Thyroid gland (tissue), 4 donors: ENCODE results near the gene LYPD3. TPM values are rescaled to one million over a fixed set of nuclear protein-coding genes. Genes with fewer than 3 reads are reported as not detected.
"Not testable (repeated sequence)": the region's sequence is repeated elsewhere in the genome, so short reads cannot be mapped to it uniquely, and the experiment has no call there.

Experiments
- DNase-seq, 2 donors: peaks; one replicate each; pipeline ENCODE4 v3.0.0-alpha.2; 2019
- H3K27ac ChIP-seq, 3 donors: fragments of 200-600 bp; sonication (generic); 1 replicate in 2 of 3; 2 replicates in 1 of 3; pipeline ENCODE4 v1.5.1; 2016 to 2019; ENCODE audit warnings: mild to moderate bottlenecking in 1 of 3, moderate library complexity in 1 of 3
- H3K27me3 ChIP-seq: fragments of 200-600 bp; sonication (generic); one replicate; pipeline ENCODE4 v1.5.1; 2019
- H3K36me3 ChIP-seq, 2 donors: fragments of 200-600 bp; sonication (generic); one replicate each; pipeline ENCODE4 v1.5.1; 2016 to 2019
- H3K4me1 ChIP-seq, 2 donors: fragments of 200-600 bp; sonication (generic); one replicate each; pipeline ENCODE4 v1.5.1; 2017 to 2019
- H3K4me3 ChIP-seq, 3 donors: fragments of 200-600 bp; sonication (generic); replicated peaks in 1 of 3; 1 replicate in 2 of 3; 2 replicates in 1 of 3; pipeline ENCODE4 v1.5.1; 2016; ENCODE audit warnings: mild to moderate bottlenecking in 1 of 3
- H3K9me3 ChIP-seq: fragments of 200-600 bp; sonication (generic); one replicate; pipeline ENCODE4 v1.5.1; 2017
- CTCF ChIP-seq, 6 experiments: fragments of 200-600 bp in 3 of 6; fragments of 450-650 bp in 3 of 6; sonication (generic) in 3 of 6; IDR thresholded peaks; one replicate each; pipeline ENCODE4 v1.5.1; 2016 to 2019; ENCODE audit warnings: antibody characterized with exemption in 6 of 6, mild to moderate bottlenecking in 2 of 6, inconsistent platforms in 1 of 6, moderate library complexity in 1 of 6
- POLR2A ChIP-seq, 2 donors: fragments of 450-650 bp; IDR thresholded peaks; one replicate each; pipeline ENCODE4 v1.6.1; 2017; ENCODE audit warnings: antibody characterized with exemption in 2 of 2, mild to moderate bottlenecking in 2 of 2, moderate library complexity in 1 of 2
- WGBS, 2 donors: methylation state at CpG; one replicate each; pipeline ENCODE4 v1.1.5; 2017; 5-methylcytosine and 5-hydroxymethylcytosine counted together
- intact Hi-C: fragments of 100-400 bp; cut with DNase I; formaldehyde crosslinking; loops from one replicate; pipeline ENCODE4 v1.15.1; 2023
- total RNA-seq, 4 donors: library from RNA; depleted of rRNA; stranded (reverse); fragments of >200 nt; gene quantifications; one replicate each; pipeline ENCODE4 v1.2.3, GENCODE V29; 2016

The LYPD3 gene
- total RNA-seq, 4 donors from 2014 or later: 0.78 TPM; not detected in 3

- TF ChIP-seq POLR2A (IDR thresholded peaks at IDR 0.05) (no peak), CTCF (IDR thresholded peaks at IDR 0.05) (no peak)
- Histone ChIP-seq H3K4me1 (no peaks in the 10 kb centered on the region), H3K27me3 (no peaks in the 10 kb centered on the region), H3K9me3 (no peaks in the 10 kb centered on the region), H3K4me3 (no peak overlapping the region), H3K27ac (no peak overlapping the region), H3K36me3 (no peaks in the 10 kb centered on the region)
- DNase-seq: no peak
- WGBS, 2 donors: 92 to 93% methylated on average over 2 of the region's 2 CpGs
- intact Hi-C loops: loop anchor here (10.0 kb wide), 1 partner anchor 209 kb away; no protein-coding TSS in a partner anchor
Measured at GRCh38 chr19:43445426-43445825, 20.0 kb downstream of the LYPD3 start.

GRCh38 chr19:43444531-43445287 lies 20.7 kb downstream of the LYPD3 start:
- Histone ChIP-seq H3K4me3 (no peak overlapping the region), H3K9me3 (no peaks in the 10 kb centered on the region), H3K36me3 (no peaks in the 10 kb centered on the region), H3K27ac (no peak overlapping the region), H3K4me1 (no peaks in the 10 kb centered on the region), H3K27me3 (no peaks in the 10 kb centered on the region)
- 79 to 85% methylated on average over 15 of the region's 15 CpGs for whole genome bisulfite sequencing, 2 donors
- TF ChIP-seq POLR2A (IDR thresholded peaks at IDR 0.05) (no peak), CTCF (IDR thresholded peaks at IDR 0.05) (no peak)
- intact Hi-C loops: loop anchor here (10.0 kb wide), 1 partner anchor 210 kb away; no protein-coding TSS in a partner anchor
- DNase-seq: no peak

- H3K27ac ChIP-seq, H3K27me3 ChIP-seq, H3K9me3 ChIP-seq, H3K4me1 ChIP-seq, H3K4me3 ChIP-seq, H3K36me3 ChIP-seq, DNase-seq: not testable (repeated sequence)
- 81 to 89% methylated on average over 9 of the region's 9 CpGs for WGBS, 2 donors
- intact Hi-C loops: loop anchor here (10.0 kb wide), 1 partner anchor 211 kb away; no protein-coding TSS in a partner anchor
Measured at GRCh38 chr19:43444091-43444490, 21.3 kb downstream of the LYPD3 start.

GRCh38 chr19:43441716-43442115 lies 23.7 kb downstream of the LYPD3 start:
- H3K9me3 ChIP-seq: no peaks in the 10 kb centered on the region
- no peaks in the 10 kb centered on the region for H3K27me3 ChIP-seq
- DNase-seq: no peak
- 43 to 69% methylated on average over 3 of the region's 3 CpGs for WGBS, 2 donors
- peaks cover 0 to 5% of the 10 kb centered on the region in 2 donors for H3K4me1 ChIP-seq
- no peak overlapping the region for H3K27ac ChIP-seq
- TF ChIP-seq CTCF (IDR thresholded peaks at IDR 0.05) (no peak), POLR2A (IDR thresholded peaks at IDR 0.05) (no peak)
- no peaks in the 10 kb centered on the region for H3K36me3 ChIP-seq
- H3K4me3 ChIP-seq: no peak overlapping the region
- intact Hi-C loops: loop anchor here (10.0 kb wide), 1 partner anchor 213 kb away; no protein-coding TSS in a partner anchor

- no peaks in the 10 kb centered on the region for H3K27me3 ChIP-seq
- TF ChIP-seq CTCF (IDR thresholded peaks at IDR 0.05) (no peak), POLR2A (IDR thresholded peaks at IDR 0.05) (no peak)
- H3K4me3 ChIP-seq: no peak overlapping the region
- no peaks in the 10 kb centered on the region for H3K36me3 ChIP-seq
- H3K9me3 ChIP-seq: no peaks in the 10 kb centered on the region
- H3K4me1 ChIP-seq: peaks cover 0 to 5% of the 10 kb centered on the region in 2 donors
- H3K27ac ChIP-seq: no peak overlapping the region
- no peak for DNase-seq
- intact Hi-C loops: loop anchor here (10.0 kb wide), 1 partner anchor 215 kb away; no protein-coding TSS in a partner anchor
Measured at GRCh38 chr19:43439709-43440063, 25.7 kb downstream of the LYPD3 start.
